Measurements from ENCODE around the gene TGIF1. TPM values are rescaled to one million over a fixed set of nuclear protein-coding genes. Genes with fewer than 3 reads are reported as not detected.

Gene TGIF1
- total RNA-seq, 1 experiment from 2014 or later = 279 TPM

- no peak for DNase-seq (ENCODE audit: low spot score)
- in situ Hi-C loops (cut with HindIII; ENCODE audit: low sequenced_read_pairs) = loop anchor here (10.0 kb wide), 1 partner anchor 85 kb away; no protein-coding TSS in a partner anchor
Measured at GRCh38 chr18:3499501-3499900, 49.5 kb downstream of the TGIF1 start.

GRCh38 chr18:3500016-3500415, 50.0 kb downstream of the TGIF1 start:
- in situ Hi-C loops (cut with HindIII; ENCODE audit: low sequenced_read_pairs) = no loop called here
- no peak for DNase-seq (ENCODE audit: low spot score)

GRCh38 chr18:3502650-3503049, 52.7 kb downstream of the TGIF1 start:
- in situ Hi-C loops (cut with HindIII; ENCODE audit: low sequenced_read_pairs) = no loop called here
- DNase-seq (ENCODE audit: low spot score) = no peak

GRCh38 chr18:3504637-3505036, 54.7 kb downstream of the TGIF1 start:
- DNase-seq (ENCODE audit: low spot score) = no peak
- in situ Hi-C loops (cut with HindIII; ENCODE audit: low sequenced_read_pairs) = no loop called here

GRCh38 chr18:3508576-3509549, 58.9 kb downstream of the TGIF1 start:
- in situ Hi-C loops (cut with HindIII; ENCODE audit: low sequenced_read_pairs) = no loop called here

More at GRCh38 chr18:3508576-3509549, 58.9 kb downstream of the TGIF1 start:
- DNase-seq (ENCODE audit: low spot score) = no peak

Other genes with a start within 250 kb of the TGIF1 start
- gene MYOM1, start 230.2 kb upstream of the TGIF1 start, total RNA-seq (2014; rRNA removed; shearing (Covaris generic)) = 0.06 and 0.17 TPM in 2 replicates
- 1,097 and 1,243 TPM in 2 replicates for gene MYL12A, start 202.4 kb upstream of the TGIF1 start, total RNA-seq (2014; rRNA removed; shearing (Covaris generic))
- 803 and 820 TPM in 2 replicates for gene MYL12B, start 188.0 kb upstream of the TGIF1 start, total RNA-seq (2014; rRNA removed; shearing (Covaris generic))

Measured in G401 (cell line).